IMR-90 (cell line): ENCODE measurements around the gene PTPRG. TPM values are rescaled to one million over a fixed set of nuclear protein-coding genes. Genes with fewer than 3 reads are reported as not detected.
A peak's percentile ranks its signal among the peaks of the same experiment; 100 is the strongest.

Source experiments
- ATAC-seq: fragments of 200-7000 bp; cut with Tn5 transposase; 2 replicates; pipeline ENCODE4 v1.9.1; 2020; ENCODE audit warnings: low read depth, mild to moderate bottlenecking, moderate library complexity
- BruUV-seq: library from RNA; stranded (reverse); fragments of 400-500 nt; replicated peaks from 2 replicates; lab custom pipeline; 2021; lab: Mats Ljungman, UMichigan
- CTCF ChIA-PET: fragments of 300-600 bp; formaldehyde crosslinking; extraction: SDS; loops from one replicate; lab custom pipeline; 2021; ENCODE audit warnings: antibody characterized with exemption; lab: Yijun Ruan, JAX
- POLR2A ChIA-PET: fragments of 300-600 bp; sonication (Branson Sonifier 250); formaldehyde crosslinking; loops from one replicate; lab custom pipeline; 2022; ENCODE audit warnings: antibody characterized with exemption; ENCODE audit not compliant: unreplicated experiment; lab: Charles Lee
- DNase-seq: peaks from one replicate; pipeline ENCODE4 v3.0.0; 2013
- H2AFZ ChIP-seq: replicated peaks from 2 replicates; pipeline ENCODE3; 2013; ENCODE audit warnings: low read length, mild to moderate bottlenecking; ENCODE audit not compliant: poor library complexity
- H2AK5ac ChIP-seq: 2 replicates; pipeline ENCODE4 v1.6.1; 2013; ENCODE audit warnings: low read depth, low read length, inconsistent platforms
- H2AK9ac ChIP-seq: replicated peaks from 2 replicates; pipeline ENCODE3; 2013; ENCODE audit warnings: mild to moderate bottlenecking, low read depth, low read length, moderate library complexity; ENCODE audit not compliant: poor library complexity
- H2BK120ac ChIP-seq: 2 replicates; pipeline ENCODE4 v1.6.1; 2013; ENCODE audit warnings: low read depth, low read length, inconsistent platforms
- H2BK15ac ChIP-seq: 3 replicates; pipeline ENCODE4 v1.6.1; 2013; ENCODE audit warnings: low read depth, low read length, inconsistent platforms
- H2BK20ac ChIP-seq: 2 replicates; pipeline ENCODE4 v1.6.1; 2013; ENCODE audit warnings: low read depth, mild to moderate bottlenecking, inconsistent platforms, low read length, moderate library complexity
- H2BK5ac ChIP-seq: 2 replicates; pipeline ENCODE4 v1.6.1; 2013; ENCODE audit warnings: mild to moderate bottlenecking, low read depth, low read length, inconsistent platforms; ENCODE audit not compliant: poor library complexity, severe bottlenecking
- H3K14ac ChIP-seq: replicated peaks from 2 replicates; pipeline ENCODE4 v1.6.1; 2013; ENCODE audit warnings: low read depth, low read length, inconsistent platforms
- H3K18ac ChIP-seq: 2 replicates; pipeline ENCODE4 v1.6.1; 2013; ENCODE audit warnings: low read depth, low read length, control low read depth
- H3K23ac ChIP-seq: 2 replicates; pipeline ENCODE4 v1.6.1; 2013; ENCODE audit warnings: low read depth, low read length, inconsistent platforms
- H3K27ac ChIP-seq: 2 replicates; pipeline ENCODE4 v1.5.1; 2013; ENCODE audit warnings: mild to moderate bottlenecking, control low read depth, low read length; ENCODE audit not compliant: insufficient read depth
- H3K27me3 ChIP-seq: 2 replicates; pipeline ENCODE4 v1.6.1; 2013; ENCODE audit warnings: low read length; ENCODE audit not compliant: control insufficient read depth, insufficient read depth
- H3K36me3 ChIP-seq: 2 replicates; pipeline ENCODE4 v1.6.1; 2013; ENCODE audit warnings: low read length, mixed read lengths; ENCODE audit not compliant: control insufficient read depth, insufficient read depth
- H3K4ac ChIP-seq: 2 replicates; pipeline ENCODE4 v1.6.1; 2013; ENCODE audit warnings: low read depth, low read length, inconsistent platforms
- H3K4me1 ChIP-seq: 2 replicates; pipeline ENCODE4 v1.6.1; 2013; ENCODE audit warnings: low read length, mixed read lengths; ENCODE audit not compliant: control insufficient read depth, insufficient read depth
- H3K4me2 ChIP-seq: 2 replicates; pipeline ENCODE4 v1.6.1; 2013; ENCODE audit warnings: low read depth, mild to moderate bottlenecking, control low read depth, low read length, moderate library complexity
- H3K4me3 ChIP-seq: 2 replicates; pipeline ENCODE4 v1.5.1; 2013; ENCODE audit warnings: low read depth, mild to moderate bottlenecking, control low read depth, low read length, moderate library complexity; ENCODE audit not compliant: insufficient read depth
- H3K56ac ChIP-seq: 2 replicates; pipeline ENCODE4 v1.6.1; 2013; ENCODE audit warnings: low read length, inconsistent platforms; ENCODE audit not compliant: insufficient read depth; ENCODE audit errors: extremely low read depth
- H3K79me1 ChIP-seq, 2 experiments: 2 replicates each; pipeline ENCODE4 v1.6.1; 2013; ENCODE audit warnings: low read length in 2 of 2, inconsistent platforms in 1 of 2, low read depth in 1 of 2
- H3K9ac ChIP-seq: 2 replicates; pipeline ENCODE4 v1.6.1; 2013; ENCODE audit warnings: low read depth, low read length, control low read depth
- H3K9me1 ChIP-seq: 2 replicates; pipeline ENCODE4 v1.6.1; 2013; ENCODE audit warnings: low read length, inconsistent platforms; ENCODE audit not compliant: insufficient read depth
- H3K9me3 ChIP-seq: 2 replicates; pipeline ENCODE4 v1.6.1; 2013; ENCODE audit warnings: low read length; ENCODE audit not compliant: control insufficient read depth, insufficient read depth
- H4K20me1 ChIP-seq: 2 replicates; pipeline ENCODE4 v1.6.1; 2013; ENCODE audit warnings: low read length, inconsistent platforms; ENCODE audit not compliant: insufficient read depth
- H4K5ac ChIP-seq: 2 replicates; pipeline ENCODE4 v1.6.1; 2013; ENCODE audit warnings: mild to moderate bottlenecking, low read depth, low read length, control low read depth
- H4K8ac ChIP-seq, 2 experiments: 2 replicates each; pipeline ENCODE4 v1.6.1; 2013; ENCODE audit warnings: low read depth in 2 of 2, low read length in 2 of 2, control low read depth in 1 of 2, inconsistent platforms in 1 of 2
- H4K91ac ChIP-seq: 2 replicates; pipeline ENCODE4 v1.6.1; 2013; ENCODE audit warnings: low read depth, low read length, inconsistent platforms; ENCODE audit not compliant: insufficient read depth
- BHLHE40 ChIP-seq: fragments of 150-350 bp; IDR thresholded peaks from 2 replicates; pipeline ENCODE4 v1.6.1; 2016; ENCODE audit warnings: mild to moderate bottlenecking, low read depth, low read length
- CEBPB ChIP-seq: IDR thresholded peaks from 2 replicates; pipeline ENCODE4 v1.6.1; 2012; ENCODE audit warnings: low read depth, low read length, improper control_type of control experiment
- CHD1 ChIP-seq: IDR thresholded peaks from 2 replicates; pipeline ENCODE4 v1.6.1; 2012; ENCODE audit warnings: low read depth, low read length, improper control_type of control experiment
- ELK1 ChIP-seq: fragments of 150-350 bp; IDR thresholded peaks from 2 replicates; pipeline ENCODE4 v1.6.1; 2016; ENCODE audit warnings: low read depth, mild to moderate bottlenecking, low read length, moderate library complexity, borderline replicate concordance
- FOS ChIP-seq: fragments of 150-350 bp; IDR thresholded peaks from 2 replicates; pipeline ENCODE4 v1.6.1; 2016; ENCODE audit warnings: low read depth, low read length
- MAFK ChIP-seq: IDR thresholded peaks from 2 replicates; pipeline ENCODE4 v1.6.1; 2012; ENCODE audit warnings: low read depth, low read length, improper control_type of control experiment
- MAZ ChIP-seq: IDR thresholded peaks from 2 replicates; pipeline ENCODE4 v1.6.1; 2012; ENCODE audit warnings: low read depth, mild to moderate bottlenecking, low read length, improper control_type of control experiment, moderate library complexity, borderline replicate concordance
- MXI1 ChIP-seq: IDR thresholded peaks from 2 replicates; pipeline ENCODE4 v1.6.1; 2012; ENCODE audit warnings: low read depth, mild to moderate bottlenecking, low read length, moderate library complexity, borderline replicate concordance
- NFE2L2 ChIP-seq: fragments of 150-350 bp; IDR thresholded peaks from 2 replicates; pipeline ENCODE4 v1.6.1; 2016; ENCODE audit warnings: low read depth, mild to moderate bottlenecking, low read length
- POLR2A ChIP-seq: IDR thresholded peaks from 2 replicates; pipeline ENCODE4 v1.6.1; 2012; ENCODE audit warnings: mild to moderate bottlenecking, low read depth, low read length
- RAD21 ChIP-seq: IDR thresholded peaks from 2 replicates; pipeline ENCODE4 v1.6.1; 2012; ENCODE audit warnings: low read length, improper control_type of control experiment
- RCOR1 ChIP-seq: IDR thresholded peaks from 2 replicates; pipeline ENCODE4 v1.6.1; 2012; ENCODE audit warnings: mild to moderate bottlenecking, low read length, improper control_type of control experiment; ENCODE audit not compliant: insufficient replicate concordance
- SMC3 ChIP-seq: fragments of 150-350 bp; IDR thresholded peaks from 2 replicates; pipeline ENCODE4 v1.6.1; 2016; ENCODE audit warnings: low read depth, mild to moderate bottlenecking, antibody characterized with exemption, low read length, moderate library complexity
- USF2 ChIP-seq: fragments of 150-350 bp; IDR thresholded peaks from 2 replicates; pipeline ENCODE4 v1.6.1; 2017; ENCODE audit warnings: mild to moderate bottlenecking, antibody characterized with exemption, low read length, low read depth
- WGBS, 2 experiments: methylation state at CpG; one replicate each; pipeline versions ENCODE4 v1.1.5 to v1.1.7; 2013; ENCODE audit warnings: missing lambda C conversion rate in 2 of 2; ENCODE audit not compliant: insufficient read length in 1 of 2; ENCODE audit errors: extremely low coverage in 2 of 2; 5-methylcytosine and 5-hydroxymethylcytosine counted together
- dilution Hi-C: fragments of 300-500 bp; cut with HindIII; formaldehyde crosslinking; loops from one replicate; pipeline ENCODE4 v1.14.3; 2018; ENCODE audit warnings: low sequenced_read_pairs; ENCODE audit not compliant: unreplicated experiment
- in situ Hi-C: fragments of 300-500 bp; cut with MboI; formaldehyde crosslinking; loops from 3 replicates; pipeline ENCODE4 v1.14.3; 2019; ENCODE audit warnings: low sequenced_read_pairs, inconsistent platforms, mixed read lengths
- intact Hi-C: fragments of 100-400 bp; cut with micrococcal nuclease; formaldehyde crosslinking; loops from 2 replicates; pipeline ENCODE4 v1.10.0; 2022
- polyA plus RNA-seq, 3 experiments: library from polyadenylated mRNA; depleted of rRNA; stranded (reverse); fragments of >200 nt; gene quantifications; 2 replicates each; pipeline ENCODE4 v1.2.3, GENCODE V29; 2012; ENCODE audit warnings: low replicate concordance in 1 of 3
- total RNA-seq: library from RNA; depleted of rRNA; stranded (reverse); fragments of >200 nt; gene quantifications from 2 replicates; pipeline ENCODE4 v1.2.3, GENCODE V29; 2012

The PTPRG gene
- total and polyA plus RNA-seq, 2 of the 4 experiments (the other 2 are of a cell fraction), result 7.7 to 31.0 TPM

GRCh38 chr3:61980041-61980440, 418.7 kb downstream of the PTPRG start:
- Histone ChIP-seq H3K9ac (no peak overlapping the region), H2BK5ac (peak overlapping the region; percentile 2), H4K8ac (no peak overlapping the region), H3K27ac (no peak overlapping the region), H4K20me1 (no peaks in the 10 kb centered on the region), H3K14ac (peak overlapping the region; percentile 45; the same call in 1 of the 2 replicates), H3K4me3 (no peak overlapping the region), H3K18ac (no peak overlapping the region), H3K27me3 (no peaks in the 10 kb centered on the region), H3K4ac (no peak overlapping the region), H2AK9ac (no peak overlapping the region), H4K5ac (no peak overlapping the region), H3K79me1 (peaks cover 0 to 23% of the 10 kb centered on the region in 2 experiments; a peak in 3 of 4 replicates), H4K91ac (no peak overlapping the region), H3K56ac (no peak overlapping the region), H3K36me3 (no peaks in the 10 kb centered on the region), H3K23ac (no peak overlapping the region), H2BK120ac (no peak overlapping the region), H2AK5ac (no peak overlapping the region; the same call in 1 of the 2 replicates), H3K9me3 (no peaks in the 10 kb centered on the region), H3K4me1 (peaks cover 6% of the 10 kb centered on the region), H2BK20ac (no peak overlapping the region), H3K4me2 (no peak overlapping the region), H2BK15ac (no peak overlapping the region), H3K9me1 (0 out of 2 replicates have a peak, but pooled peaks cover under 1% of the 10 kb centered on the region), H2AFZ (no peak overlapping the region)
- 94% methylated on average over 2 of the region's 4 CpGs; no CpG with 5 or more reads in 1 of the 2 experiments for WGBS, 2 experiments
- ChIA-PET POLR2A (no interaction called here), CTCF (no interaction called here)
- dilution Hi-C loops, result no loop called here
- no TSS peak for BruUV-seq
- TF ChIP-seq CHD1 (no peak), MAZ (no peak), MXI1 (no peak), USF2 (no peak), RAD21 (no peak), POLR2A (no peak), CEBPB (no peak), ELK1 (no peak), SMC3 (no peak), RCOR1 (no peak), NFE2L2 (no peak), BHLHE40 (no peak), FOS (no peak), MAFK (no peak)
- in situ Hi-C loops, result no loop called here
- DNase-seq (no peak), ATAC-seq (no peak)
- intact Hi-C loops, result no loop called here
